K562 (cell line): ENCODE results near the gene SP6. TPM values are rescaled to one million over a fixed set of nuclear protein-coding genes. Genes with fewer than 3 reads are reported as not detected.

Experiments
- CHD2 ChIP-seq: IDR thresholded peaks from 2 replicates; pipeline ENCODE4 v1.6.1; 2011; ENCODE audit warnings: low read depth, low read length
- ETS1 ChIP-seq: conservative IDR thresholded peaks from 2 replicates; pipeline ENCODE4 v1.6.1; 2011; ENCODE audit warnings: low read depth, mild to moderate bottlenecking, low read length; ENCODE audit not compliant: control insufficient read depth
- FOXK2 ChIP-seq, 2 experiments: fragments of 450-650 bp; IDR thresholded peaks in 1 of 2; conservative IDR thresholded peaks in 1 of 2; 2 replicates each; pipeline ENCODE4 v1.6.1; 2016; ENCODE audit warnings: low read depth in 2 of 2, mild to moderate bottlenecking in 1 of 2
- GABPA ChIP-seq: fragments of 200-800 bp; sonication (Bioruptor generic); conservative IDR thresholded peaks from 2 replicates; pipeline ENCODE4 v1.6.1; 2016; ENCODE audit warnings: low read depth, missing genetic modification characterization, missing compliant biosample characterization
- HNRNPUL1 ChIP-seq: fragments of 200-400 bp; formaldehyde crosslinking; IDR thresholded peaks from 2 replicates; pipeline ENCODE4 v1.6.1; 2017; ENCODE audit warnings: low read length
- KLF16 ChIP-seq: IDR thresholded peaks from 2 replicates; pipeline ENCODE4 v1.6.1; 2016; ENCODE audit warnings: antibody characterized with exemption
- POLR2AphosphoS5 ChIP-seq: IDR thresholded peaks from 2 replicates; pipeline ENCODE4 v1.6.1; 2011; ENCODE audit warnings: mild to moderate bottlenecking, low read depth, low read length, moderate library complexity; ENCODE audit not compliant: control insufficient read depth, insufficient read depth
- PRMT5 ChIP-seq: sonication (generic); formaldehyde crosslinking; IDR thresholded peaks from 2 replicates; pipeline ENCODE4 v1.5.0; 2020; ENCODE audit warnings: missing genetic modification reagents
- PRPF4 ChIP-seq: fragments of 200-400 bp; formaldehyde crosslinking; IDR thresholded peaks from one replicate; pipeline ENCODE4 v1.6.1; 2017; ENCODE audit warnings: low read length, low read depth, mild to moderate bottlenecking; ENCODE audit not compliant: insufficient read depth, poor library complexity, severe bottlenecking
- SMARCB1 ChIP-seq: IDR thresholded peaks from 2 replicates; pipeline ENCODE4 v1.6.1; 2011; ENCODE audit warnings: improper control_type of control experiment, low read depth; ENCODE audit not compliant: insufficient read length
- SRF ChIP-seq, 2 experiments: fragments of 250-450, 450-650 bp in 1 of 2; sonication (Bioruptor Pico) in 1 of 2; sonication (generic) in 1 of 2; formaldehyde crosslinking; IDR thresholded peaks; 2 replicates each; pipeline versions ENCODE4 v1.5.0 to v1.5.1; 2020 to 2022; ENCODE audit warnings: mild to moderate bottlenecking in 1 of 2, missing genetic modification reagents in 1 of 2
- TAF15 ChIP-seq: fragments of 200-400 bp; formaldehyde crosslinking; IDR thresholded peaks from 2 replicates; pipeline ENCODE4 v1.6.1; 2017; ENCODE audit warnings: mild to moderate bottlenecking, low read depth, low read length, moderate library complexity
- TCF7L2 ChIP-seq: fragments of 150-350 bp; IDR thresholded peaks from 2 replicates; pipeline ENCODE4 v1.6.1; 2016; ENCODE audit warnings: low read depth, mild to moderate bottlenecking, low read length, moderate library complexity
- ZMIZ1 ChIP-seq, 2 experiments: fragments of 150-350 bp in 1 of 2; IDR thresholded peaks; 2 replicates each; pipeline ENCODE4 v1.6.1; 2012 to 2016; ENCODE audit warnings: low read depth in 2 of 2, low read length in 2 of 2, mild to moderate bottlenecking in 1 of 2, moderate library complexity in 1 of 2
- ZNF24 ChIP-seq: fragments of 450-650 bp; IDR thresholded peaks from 2 replicates; pipeline ENCODE4 v1.6.1; 2016
- ZNF274 ChIP-seq: IDR thresholded peaks from 2 replicates; pipeline ENCODE4 v1.6.1; 2011; ENCODE audit warnings: low read depth, mild to moderate bottlenecking, low read length, moderate library complexity, borderline replicate concordance
- ZNF41 ChIP-seq: fragments of 250-450 bp; sonication (Bioruptor Pico); conservative IDR thresholded peaks from 2 replicates; pipeline ENCODE4 v1.4.0; 2020; ENCODE audit warnings: mild to moderate bottlenecking
- polyA plus RNA-seq, 8 experiments: library from polyadenylated mRNA; depleted of rRNA in 4 of 8; stranded (reverse) in 5 of 8; unstranded in 3 of 8; fragments of >200 nt; fragmentation: Nextera tagmentation in 2 of 8; fragmentation: Illumina TruSeq in 1 of 8; extraction: Ambion mirVana in 2 of 8; extraction: Trizol in 1 of 8; gene quantifications; 2 replicates each; pipeline versions ENCODE4 v1.2.1 to v1.2.3, GENCODE V29; 2011 to 2014; ENCODE audit warnings: inconsistent platforms in 1 of 8, missing spikeins in 1 of 8
- total RNA-seq, 7 experiments: library from RNA; depleted of rRNA in 6 of 7; stranded (reverse); fragments of >200 nt in 6 of 7; fragmentation: Illumina TruSeq in 2 of 7; extraction: Trizol in 2 of 7; gene quantifications; 2 replicates each; pipeline versions ENCODE4 v1.2.1 to v1.2.3, GENCODE V29; 2011 to 2021; ENCODE audit warnings: low replicate concordance in 1 of 7
- TF ChIP-seq, protein P1 (sequence below): fragments of 450-650 bp; formaldehyde crosslinking; IDR thresholded peaks from 2 replicates; pipeline ENCODE4 v1.4.0; 2020; ENCODE audit warnings: mild to moderate bottlenecking
- TF ChIP-seq, protein P2 (sequence below): fragments of 250-450 bp; sonication (Bioruptor Pico); IDR thresholded peaks from 2 replicates; pipeline ENCODE4 v1.8.0; 2022; ENCODE audit warnings: inconsistent platforms, mild to moderate bottlenecking, moderate library complexity, borderline replicate concordance

The SP6 gene
- total and polyA plus RNA-seq, 9 of the 15 experiments (the other 6 are each of a cell fraction or from before 2014, with no cell fraction given), result 0.11 to 7.9 (median 2.2) TPM

GRCh38 chr17:47840742-47841487, 10.0 kb downstream of the SP6 start, which contains the start of gene SCRN2 (continued):
- TF ChIP-seq ZNF41 (no peak), FOXK2 (conservative IDR thresholded peaks at IDR 0.05 in 1 of 2, IDR thresholded peaks at IDR 0.05 in 1 of 2; ENCODE audit: low read depth in 2 of 2) (no peak), PRMT5 (CRISPR knock-in tag) (no peak), GABPA (tag) (peak; percentile 90), ETS1 (no peak), ZMIZ1 (IDR thresholded peaks at IDR 0.05; ENCODE audit: low read depth in 2 of 2, low read length in 2 of 2) (no peak), KLF16 (0 out of 2 replicates have a peak, but pooled peaks have one; percentile 18), ZNF24 (no peak), CHD2 (no peak), PRPF4 (no peak), POLR2AphosphoS5 (no peak), TAF15 (no peak), HNRNPUL1 (no peak), SMARCB1 (no peak), SRF (CRISPR knock-in tag; IDR thresholded peaks at IDR 0.05) (peak in 1 of 2 experiments; percentile 64; a peak in 2 of 4 replicates), ZNF274 (no peak), TCF7L2 (no peak)
- TF ChIP-seq, protein P1, sequence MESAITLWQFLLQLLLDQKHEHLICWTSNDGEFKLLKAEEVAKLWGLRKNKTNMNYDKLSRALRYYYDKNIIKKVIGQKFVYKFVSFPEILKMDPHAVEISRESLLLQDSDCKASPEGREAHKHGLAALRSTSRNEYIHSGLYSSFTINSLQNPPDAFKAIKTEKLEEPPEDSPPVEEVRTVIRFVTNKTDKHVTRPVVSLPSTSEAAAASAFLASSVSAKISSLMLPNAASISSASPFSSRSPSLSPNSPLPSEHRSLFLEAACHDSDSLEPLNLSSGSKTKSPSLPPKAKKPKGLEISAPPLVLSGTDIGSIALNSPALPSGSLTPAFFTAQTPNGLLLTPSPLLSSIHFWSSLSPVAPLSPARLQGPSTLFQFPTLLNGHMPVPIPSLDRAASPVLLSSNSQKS (CRISPR knock-in tag), result no peak
- TF ChIP-seq, protein P2, sequence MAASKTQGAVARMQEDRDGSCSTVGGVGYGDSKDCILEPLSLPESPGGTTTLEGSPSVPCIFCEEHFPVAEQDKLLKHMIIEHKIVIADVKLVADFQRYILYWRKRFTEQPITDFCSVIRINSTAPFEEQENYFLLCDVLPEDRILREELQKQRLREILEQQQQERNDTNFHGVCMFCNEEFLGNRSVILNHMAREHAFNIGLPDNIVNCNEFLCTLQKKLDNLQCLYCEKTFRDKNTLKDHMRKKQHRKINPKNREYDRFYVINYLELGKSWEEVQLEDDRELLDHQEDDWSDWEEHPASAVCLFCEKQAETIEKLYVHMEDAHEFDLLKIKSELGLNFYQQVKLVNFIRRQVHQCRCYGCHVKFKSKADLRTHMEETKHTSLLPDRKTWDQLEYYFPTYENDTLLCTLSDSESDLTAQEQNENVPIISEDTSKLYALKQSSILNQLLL (CRISPR knock-in tag), result no peak
